Skeletal muscle cell (primary cell): ENCODE results near the gene NSD1.
A peak's percentile ranks its signal among the peaks of the same experiment; 100 is the strongest.

Experiments
- DNase-seq: peaks from one replicate; pipeline ENCODE4 v3.0.0-alpha.2; 2010; ENCODE audit warnings: low read depth
- H3K4me3 ChIP-seq: 2 replicates; pipeline ENCODE4 v1.5.1; 2011; ENCODE audit warnings: low read depth, mild to moderate bottlenecking, control low read depth, low read length, moderate library complexity

Gene NSD1

GRCh38 chr5:177133096-177133852 lies at the start of gene NSD1:
Gene NSD1, plus strand, starts transcription at chr5:177133773. Its CDS starts 1,331 bp downstream, at chr5:177135104.
- H3K4me3 ChIP-seq, result peak within 1 kb of the TSS; percentile 60
- DNase-seq, result no peak

DNA sequence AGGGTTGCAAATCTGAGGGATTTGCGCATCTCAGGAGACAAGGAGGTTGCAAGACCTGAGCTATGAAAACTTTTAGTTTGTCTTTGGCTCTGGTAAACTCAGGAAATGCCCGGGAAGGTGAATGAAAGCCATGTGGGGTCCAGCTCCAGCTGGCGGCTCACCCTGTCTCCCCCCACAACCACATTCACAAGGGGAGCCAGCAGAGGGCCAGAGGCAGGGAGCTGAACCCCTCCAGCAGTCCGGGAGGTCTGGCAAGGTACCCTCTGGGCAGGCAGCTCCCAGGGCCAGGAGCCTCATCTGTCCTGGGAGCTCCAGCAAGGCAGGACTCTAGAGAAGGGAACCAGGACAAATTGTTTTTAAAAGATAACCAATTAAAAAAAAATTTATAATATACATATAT lies 49.4 kb upstream of the NSD1 start:
- H3K4me3 ChIP-seq, result no peak overlapping the region
- no peak for DNase-seq

DNA sequence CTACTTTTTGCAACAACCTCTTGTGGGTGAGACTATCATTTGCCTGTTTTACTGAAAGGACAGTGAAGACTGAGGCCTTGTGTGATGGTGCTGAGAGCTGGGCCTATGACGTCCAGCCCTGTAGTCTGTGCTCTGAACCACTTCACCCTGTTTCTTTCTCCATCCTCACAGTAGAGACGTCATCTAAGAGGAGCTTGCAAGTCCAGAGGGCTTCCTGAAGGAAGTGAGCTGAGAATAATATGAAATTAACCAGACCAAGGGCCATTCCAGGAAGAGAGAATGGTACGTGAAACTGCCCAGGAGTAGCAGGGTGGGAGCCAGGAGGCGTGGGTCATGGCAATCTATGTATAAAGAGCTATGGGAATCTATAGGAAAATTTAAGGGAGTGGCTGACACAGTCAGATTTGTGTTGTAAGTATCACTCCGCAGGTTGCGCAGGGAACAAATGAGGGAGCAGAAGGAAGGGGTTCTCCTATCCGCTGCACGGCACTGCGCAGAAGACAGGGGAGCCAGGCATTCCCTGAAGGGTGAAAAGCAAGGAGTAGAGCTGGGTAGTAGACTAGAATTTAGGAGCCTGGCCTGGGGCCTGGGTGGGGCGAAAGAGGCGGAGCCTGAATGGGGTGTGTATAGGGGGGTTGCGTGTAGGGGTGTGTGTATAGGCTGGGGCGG lies 47.5 kb upstream of the NSD1 start:
- peak overlapping the region; percentile 11 for H3K4me3 ChIP-seq
- DNase-seq, result no peak

DNA sequence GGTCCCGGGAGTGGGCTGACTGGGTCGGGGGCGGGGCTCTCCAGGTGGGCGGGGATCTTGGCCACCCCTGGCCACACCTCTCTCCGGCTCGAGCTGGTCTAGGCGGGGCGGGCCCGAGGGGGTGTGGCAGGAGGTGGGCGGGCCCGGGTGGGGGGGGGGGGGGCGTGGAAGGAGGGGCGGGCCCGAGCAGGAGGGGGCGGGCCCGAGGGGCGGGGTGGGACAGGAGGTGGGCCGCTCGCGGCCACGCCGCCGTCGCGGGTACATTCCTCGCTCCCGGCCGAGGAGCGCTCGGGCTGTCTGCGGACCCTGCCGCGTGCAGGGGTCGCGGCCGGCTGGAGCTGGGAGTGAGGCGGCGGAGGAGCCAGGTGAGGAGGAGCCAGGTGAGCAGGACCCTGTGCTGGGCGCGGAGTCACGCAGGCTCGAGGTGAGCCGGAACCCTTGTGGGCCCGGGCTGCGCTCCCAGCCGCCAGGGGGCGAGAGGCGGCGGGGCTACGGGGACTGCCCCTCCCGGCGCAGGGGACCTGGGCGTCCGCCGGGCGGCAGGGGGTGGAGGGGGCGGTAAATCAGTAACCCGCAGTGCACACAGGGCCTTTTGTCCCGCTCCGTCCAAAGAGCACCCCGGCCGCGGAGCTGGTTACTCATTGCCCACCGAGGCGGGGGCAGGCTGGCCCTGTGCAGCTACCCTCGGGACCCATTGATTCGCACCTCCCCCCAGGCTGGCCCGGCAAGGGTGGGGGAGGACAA lies 46.7 kb upstream of the NSD1 start, which contains the start of gene FGFR4:
TSS of gene FGFR4 (plus strand) at position 262 of the 744 bp plus-strand sequence. CDS start 2,688 bp downstream, outside the sequence.
- H3K4me3 ChIP-seq, result peak within 1 kb of the TSS; percentile 53
- DNase-seq, result no peak

DNA sequence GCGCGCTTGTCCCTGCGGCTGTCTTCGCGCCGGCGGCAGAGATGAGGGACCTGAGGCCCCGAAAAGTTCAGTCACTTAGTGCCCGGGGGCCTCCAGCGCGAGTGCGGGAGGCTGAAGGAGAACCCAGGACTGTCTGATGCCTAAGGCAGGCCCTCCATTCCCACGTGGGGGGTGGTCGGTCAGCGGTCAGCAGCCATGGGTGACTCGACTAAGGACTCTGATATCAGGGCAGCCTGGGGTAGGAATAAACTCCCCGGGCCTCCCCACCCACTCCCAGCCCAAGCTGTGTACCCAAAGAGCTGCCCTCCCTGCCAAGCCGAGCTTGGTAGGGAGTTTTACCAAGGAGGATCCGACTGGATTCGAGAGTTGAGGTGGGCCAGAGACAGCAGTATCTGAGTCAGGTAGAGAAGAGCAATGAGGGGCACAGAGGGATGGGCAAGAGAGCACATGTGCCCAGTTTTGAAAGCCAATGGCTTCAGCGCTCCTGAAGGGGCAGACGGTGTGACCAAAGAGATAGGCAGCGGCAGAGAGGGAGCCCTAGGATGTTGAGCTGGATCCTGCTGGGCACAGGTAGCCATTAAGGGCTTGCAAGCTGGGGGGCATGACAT lies 46.1 kb upstream of the NSD1 start:
- no peak for DNase-seq
- H3K4me3 ChIP-seq, result peak overlapping the region; percentile 53

DNA sequence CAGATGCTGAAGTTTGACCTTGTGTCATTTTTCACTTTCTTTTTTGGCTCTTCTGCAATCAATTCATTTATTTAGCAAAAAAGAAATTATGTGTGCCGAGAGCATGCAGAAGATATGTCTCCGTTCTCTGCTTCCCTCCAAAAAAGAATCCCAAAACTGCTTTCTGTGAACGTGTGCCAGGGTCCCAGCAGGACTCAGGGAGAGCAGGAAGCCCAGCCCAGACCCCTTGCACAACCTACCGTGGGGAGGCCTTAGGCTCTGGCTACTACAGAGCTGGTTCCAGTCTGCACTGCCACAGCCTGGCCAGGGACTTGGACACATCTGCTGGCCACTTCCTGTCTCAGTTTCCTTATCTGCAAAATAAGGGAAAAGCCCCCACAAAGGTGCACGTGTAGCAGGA lies 44.4 kb upstream of the NSD1 start:
- H3K4me3 ChIP-seq, result peak overlapping the region; percentile 1
- DNase-seq, result no peak

DNA sequence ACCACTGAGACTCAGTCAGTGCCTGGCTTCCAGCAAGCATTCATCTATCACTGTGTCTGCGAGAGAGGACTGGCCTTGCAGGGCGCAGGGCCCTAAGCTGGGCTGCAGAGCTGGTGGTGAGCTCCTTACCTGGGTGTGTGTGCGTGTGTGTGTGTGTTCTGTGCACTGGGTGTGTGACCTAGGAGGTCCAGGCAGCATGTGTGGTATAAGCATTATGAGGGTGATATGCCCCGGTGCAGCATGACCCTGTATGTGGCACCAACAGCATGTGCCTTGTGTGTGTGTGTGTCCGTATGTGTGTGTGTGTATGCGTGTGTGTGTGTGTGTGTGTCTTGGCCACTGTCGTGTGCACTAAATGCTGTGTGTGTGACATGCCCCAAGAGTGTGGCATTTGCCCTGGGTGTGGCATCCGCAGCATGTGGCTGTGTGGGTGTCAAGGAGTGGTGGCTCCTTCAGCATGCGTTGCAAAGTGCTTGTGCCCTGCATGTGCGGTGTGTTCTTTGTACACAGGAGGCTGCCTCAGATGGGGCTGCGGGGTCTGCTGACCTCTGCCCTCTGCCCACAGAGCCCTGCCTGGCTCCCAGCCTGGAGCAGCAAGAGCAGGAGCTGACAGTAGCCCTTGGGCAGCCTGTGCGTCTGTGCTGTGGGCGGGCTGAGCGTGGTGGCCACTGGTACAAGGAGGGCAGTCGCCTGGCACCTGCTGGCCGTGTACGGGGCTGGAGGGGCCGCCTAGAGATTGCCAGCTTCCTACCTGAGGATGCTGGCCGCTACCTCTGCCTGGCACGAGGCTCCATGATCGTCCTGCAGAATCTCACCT lies 43.5 kb upstream of the NSD1 start:
- no peak overlapping the region for H3K4me3 ChIP-seq
- DNase-seq, result no peak

GRCh38 chr5:177090813-177091212 lies 42.8 kb upstream of the NSD1 start:
- no peak for DNase-seq
- no peak overlapping the region for H3K4me3 ChIP-seq

DNA sequence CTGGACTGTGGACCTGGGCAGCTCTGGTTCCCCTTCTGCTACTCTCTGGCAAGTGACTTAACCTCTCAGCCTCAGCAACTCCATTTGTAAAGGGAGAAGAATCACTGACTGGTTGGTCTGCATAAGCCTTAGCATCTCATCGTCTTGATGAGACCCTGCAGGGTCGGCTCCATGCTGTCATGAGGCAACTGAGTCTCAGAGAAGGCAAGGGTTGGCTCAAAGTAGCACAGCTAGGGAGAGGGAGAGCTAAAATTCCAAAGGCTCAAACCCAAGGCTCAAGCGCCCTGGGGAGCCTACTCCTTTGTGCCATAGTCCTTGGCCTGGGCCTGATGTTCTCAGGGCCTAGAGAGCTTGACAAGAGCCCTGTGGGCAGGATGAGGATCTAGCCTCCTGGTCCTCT lies 42.3 kb upstream of the NSD1 start:
- no peak for DNase-seq

DNA sequence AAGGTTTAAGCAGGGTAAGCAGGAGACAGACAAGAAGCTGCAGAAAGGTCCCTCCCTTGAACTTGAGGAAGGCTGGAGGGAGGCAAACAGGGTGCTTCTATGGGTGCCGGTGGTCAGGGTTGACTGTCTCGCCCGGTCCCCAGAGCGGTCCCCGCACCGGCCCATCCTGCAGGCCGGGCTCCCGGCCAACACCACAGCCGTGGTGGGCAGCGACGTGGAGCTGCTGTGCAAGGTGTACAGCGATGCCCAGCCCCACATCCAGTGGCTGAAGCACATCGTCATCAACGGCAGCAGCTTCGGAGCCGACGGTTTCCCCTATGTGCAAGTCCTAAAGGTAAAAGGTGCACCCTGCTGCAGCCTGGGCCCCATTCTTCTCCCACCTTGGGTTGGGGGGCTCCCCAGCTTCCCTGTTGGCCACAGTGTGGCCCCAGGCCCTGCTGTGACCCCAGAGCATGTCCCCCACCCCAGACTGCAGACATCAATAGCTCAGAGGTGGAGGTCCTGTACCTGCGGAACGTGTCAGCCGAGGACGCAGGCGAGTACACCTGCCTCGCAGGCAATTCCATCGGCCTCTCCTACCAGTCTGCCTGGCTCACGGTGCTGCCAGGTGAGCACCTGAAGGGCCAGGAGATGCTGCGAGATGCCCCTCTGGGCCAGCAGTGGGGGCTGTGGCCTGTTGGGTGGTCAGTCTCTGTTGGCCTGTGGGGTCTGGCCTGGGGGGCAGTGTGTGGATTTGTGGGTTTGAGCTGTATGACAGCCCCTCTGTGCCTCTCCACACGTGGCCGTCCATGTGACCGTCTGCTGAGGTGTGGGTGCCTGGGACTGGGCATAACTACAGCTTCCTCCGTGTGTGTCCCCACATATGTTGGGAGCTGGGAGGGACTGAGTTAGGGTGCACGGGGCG lies 41.1 kb upstream of the NSD1 start:
- H3K4me3 ChIP-seq, result no peak overlapping the region
- no peak for DNase-seq

More for the DNA sequence above, 42.3 kb upstream of the NSD1 start:
- H3K4me3 ChIP-seq, result no peak overlapping the region

- DNase-seq, result no peak
Measured at GRCh38 chr5:177093082-177093712, 40.4 kb upstream of the NSD1 start.

DNA sequence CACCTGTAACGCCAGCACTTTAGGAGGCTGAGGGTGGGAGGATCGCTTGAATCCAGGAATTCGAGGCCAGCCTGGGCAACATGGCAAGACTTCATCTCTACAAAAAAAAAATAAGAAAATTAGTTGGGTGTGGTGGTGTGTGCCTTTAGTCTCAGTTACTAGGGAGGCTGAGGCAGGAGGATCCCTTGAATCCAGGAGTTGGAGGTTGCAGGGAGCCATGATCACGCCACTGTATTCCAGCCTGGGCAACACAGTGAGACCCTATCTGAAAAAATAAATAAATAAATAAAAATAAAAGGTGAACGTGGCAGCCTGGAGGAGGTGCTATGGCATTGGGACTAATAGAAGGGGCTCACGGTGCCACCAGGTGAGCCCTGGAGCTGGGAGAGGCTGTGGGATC lies 39.8 kb upstream of the NSD1 start:
- DNase-seq, result no peak
- no peak overlapping the region for H3K4me3 ChIP-seq

More at GRCh38 chr5:177093082-177093712, 40.4 kb upstream of the NSD1 start:
- no peak overlapping the region for H3K4me3 ChIP-seq

- DNase-seq, result peak; percentile 73
- H3K4me3 ChIP-seq, result no peak overlapping the region
Measured at GRCh38 chr5:177094224-177095087, 39.1 kb upstream of the NSD1 start.

DNA sequence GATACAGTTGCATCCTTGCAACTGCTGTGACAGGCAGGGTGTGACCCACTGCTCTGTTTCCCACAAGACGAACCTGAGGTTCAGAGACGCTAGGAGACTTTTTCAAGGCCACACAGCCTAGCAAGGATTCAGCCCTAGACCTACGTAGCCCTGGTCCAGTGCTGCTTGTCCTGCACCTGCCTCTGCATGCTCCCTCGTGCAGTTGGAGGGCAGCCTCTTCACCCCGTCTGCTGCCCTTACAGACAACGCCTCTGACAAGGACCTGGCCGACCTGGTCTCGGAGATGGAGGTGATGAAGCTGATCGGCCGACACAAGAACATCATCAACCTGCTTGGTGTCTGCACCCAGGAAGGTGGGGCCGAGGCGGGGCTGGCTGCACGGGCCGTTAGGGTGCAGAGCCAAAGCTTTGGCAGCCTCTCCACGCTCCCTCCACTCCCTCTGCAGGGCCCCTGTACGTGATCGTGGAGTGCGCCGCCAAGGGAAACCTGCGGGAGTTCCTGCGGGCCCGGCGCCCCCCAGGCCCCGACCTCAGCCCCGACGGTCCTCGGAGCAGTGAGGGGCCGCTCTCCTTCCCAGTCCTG lies 38.4 kb upstream of the NSD1 start:
- DNase-seq, result no peak
- H3K4me3 ChIP-seq, result no peak overlapping the region

DNA sequence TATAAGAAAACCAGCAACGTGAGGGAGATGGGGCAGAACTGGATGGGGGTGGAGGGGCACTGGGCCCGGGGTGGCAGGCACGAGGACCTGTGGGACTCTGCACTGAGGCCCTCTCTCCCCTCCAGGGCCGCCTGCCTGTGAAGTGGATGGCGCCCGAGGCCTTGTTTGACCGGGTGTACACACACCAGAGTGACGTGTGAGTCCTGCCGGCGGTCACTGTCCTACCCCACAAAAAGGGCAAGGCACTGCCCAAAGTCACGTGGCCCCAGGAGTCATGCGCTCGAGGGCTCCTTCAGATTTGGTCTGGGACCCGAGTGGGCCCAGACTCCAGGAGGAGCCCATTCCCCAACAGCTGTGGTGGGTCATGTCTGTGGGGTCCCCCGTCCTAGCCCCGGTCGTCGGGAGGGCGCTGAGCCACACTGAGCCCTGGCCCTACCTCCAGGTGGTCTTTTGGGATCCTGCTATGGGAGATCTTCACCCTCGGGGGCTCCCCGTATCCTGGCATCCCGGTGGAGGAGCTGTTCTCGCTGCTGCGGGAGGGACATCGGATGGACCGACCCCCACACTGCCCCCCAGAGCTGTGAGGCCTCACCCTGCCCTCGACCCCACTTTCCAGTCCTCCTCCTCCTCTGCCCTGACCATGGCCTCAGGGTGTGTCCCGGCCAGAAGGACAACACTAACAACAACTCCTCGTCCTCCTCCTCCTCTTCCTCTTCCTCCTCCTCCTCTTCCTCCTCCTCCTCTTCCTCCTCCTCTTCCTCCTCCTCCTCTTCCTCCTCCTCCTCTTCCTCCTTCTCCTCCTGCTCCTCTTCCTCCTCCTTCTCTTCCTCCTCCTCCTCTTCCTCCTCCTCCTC lies 37.2 kb upstream of the NSD1 start:
- no peak overlapping the region for H3K4me3 ChIP-seq
- no peak for DNase-seq
